ENCODE measurements around the gene CLIC6.

The CLIC6 gene

DNA sequence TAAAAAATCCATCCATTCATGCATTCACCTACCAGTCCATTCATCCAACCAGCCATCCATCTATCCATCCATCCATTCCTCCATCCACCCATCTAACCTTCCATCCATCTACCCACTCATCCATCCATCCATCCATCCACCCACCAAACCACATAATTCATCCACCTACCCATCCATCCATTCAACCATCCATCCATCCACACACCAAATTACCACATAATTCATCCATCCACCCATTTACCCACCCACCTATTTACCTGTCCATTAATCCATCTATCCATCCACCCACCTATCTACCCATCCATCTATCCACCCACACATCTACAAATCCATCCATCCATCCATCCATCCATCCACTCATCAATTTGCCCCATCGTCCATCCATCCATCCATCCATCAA lies 71.4 kb downstream of the CLIC6 start:
- H3K4me3 Mint-ChIP-seq: no peak overlapping the region
- DNase-seq (no peak), ATAC-seq (no peak)
- H3K9me3 Mint-ChIP-seq: no peaks in the 10 kb centered on the region
- H3K27me3 Mint-ChIP-seq: peaks cover 6% of the 10 kb centered on the region
- H3K4me1 Mint-ChIP-seq: no peaks in the 10 kb centered on the region
- H3K36me3 Mint-ChIP-seq (ENCODE audit: low read depth): no peaks in the 10 kb centered on the region
- H3K27ac Mint-ChIP-seq: no peak overlapping the region

DNA sequence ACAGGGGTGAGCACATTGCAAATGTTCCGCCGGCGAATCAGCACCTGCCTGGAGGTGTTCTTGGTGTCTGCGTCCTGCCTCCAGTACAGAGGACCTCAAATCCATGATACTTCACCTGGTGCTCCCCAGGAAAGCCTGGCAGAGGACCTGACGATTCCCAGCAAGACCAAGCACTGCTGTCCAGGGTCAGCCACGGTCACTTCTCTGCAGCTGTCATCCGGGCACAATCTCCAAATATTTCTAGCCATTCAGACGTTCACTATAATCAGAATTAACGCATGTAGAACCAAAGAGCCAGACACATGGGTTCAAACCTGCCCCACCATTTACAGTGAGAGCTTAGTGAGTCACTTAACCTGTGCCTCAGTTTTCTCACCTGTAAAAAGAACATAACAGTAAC lies 74.5 kb downstream of the CLIC6 start:
- Mint-ChIP-seq H3K36me3 (ENCODE audit: low read depth) (no peaks in the 10 kb centered on the region), H3K27me3 (peaks cover 10% of the 10 kb centered on the region), H3K9me3 (no peaks in the 10 kb centered on the region), H3K4me1 (peaks cover 8% of the 10 kb centered on the region), H3K4me3 (no peak overlapping the region), H3K27ac (no peak overlapping the region)
- no peak for DNase-seq
- no peak for ATAC-seq

GRCh38 chr21:34743831-34744230 lies 75.0 kb downstream of the CLIC6 start:
- Mint-ChIP-seq H3K27ac (no peak overlapping the region), H3K4me3 (no peak overlapping the region), H3K9me3 (no peaks in the 10 kb centered on the region), H3K4me1 (peaks cover 8% of the 10 kb centered on the region), H3K36me3 (ENCODE audit: low read depth) (no peaks in the 10 kb centered on the region), H3K27me3 (peaks cover 15% of the 10 kb centered on the region)
- ATAC-seq (no peak), DNase-seq (no peak)

DNA sequence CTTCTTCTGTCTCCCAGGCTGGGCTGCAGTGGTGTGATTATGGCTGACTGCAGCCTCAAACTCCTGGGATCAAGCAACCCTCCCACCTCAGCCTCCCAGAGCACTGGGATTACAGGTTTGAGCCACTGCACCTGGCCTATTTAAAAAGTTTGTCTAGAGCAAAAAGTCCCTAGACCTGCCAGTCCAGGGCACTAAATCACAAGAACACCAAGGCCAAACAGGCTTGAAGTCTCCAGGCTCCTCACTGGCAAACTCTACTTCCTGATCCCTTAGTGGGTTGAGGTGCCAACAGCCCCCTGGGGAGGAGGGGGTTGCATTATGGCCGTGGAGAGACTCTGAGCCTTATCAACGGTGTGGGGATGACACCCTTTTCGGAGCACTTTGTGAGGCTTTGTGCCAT lies 76.0 kb downstream of the CLIC6 start:
- DNase-seq (no peak), ATAC-seq (no peak)
- Mint-ChIP-seq H3K27me3 (peaks cover 15% of the 10 kb centered on the region), H3K27ac (no peak overlapping the region), H3K4me3 (no peak overlapping the region), H3K9me3 (no peaks in the 10 kb centered on the region), H3K4me1 (peaks cover 8% of the 10 kb centered on the region), H3K36me3 (ENCODE audit: low read depth) (no peaks in the 10 kb centered on the region)

GRCh38 chr21:34745557-34746255 lies 76.9 kb downstream of the CLIC6 start:
- Mint-ChIP-seq H3K36me3 (ENCODE audit: low read depth) (no peaks in the 10 kb centered on the region), H3K4me1 (peaks cover 8% of the 10 kb centered on the region), H3K27ac (peak overlapping the region; percentile 39), H3K27me3 (peaks cover 15% of the 10 kb centered on the region), H3K9me3 (no peaks in the 10 kb centered on the region), H3K4me3 (peak overlapping the region; percentile 69)
- ATAC-seq (peak; percentile 86), DNase-seq (peak; percentile 50)

GRCh38 chr21:34748862-34749261 lies 80.1 kb downstream of the CLIC6 start:
- Mint-ChIP-seq H3K9me3 (no peaks in the 10 kb centered on the region), H3K36me3 (ENCODE audit: low read depth) (no peaks in the 10 kb centered on the region), H3K4me3 (no peak overlapping the region), H3K27me3 (peaks cover 15% of the 10 kb centered on the region), H3K4me1 (peaks cover 8% of the 10 kb centered on the region), H3K27ac (no peak overlapping the region)
- no peak for DNase-seq
- no peak for ATAC-seq

- no peaks in the 10 kb centered on the region for H3K4me1 Mint-ChIP-seq
- H3K27ac Mint-ChIP-seq: no peak overlapping the region
- peaks cover 19% of the 10 kb centered on the region for H3K27me3 Mint-ChIP-seq
- H3K36me3 Mint-ChIP-seq (ENCODE audit: low read depth): no peaks in the 10 kb centered on the region
- H3K4me3 Mint-ChIP-seq: no peak overlapping the region
- DNase-seq: no peak
- no peaks in the 10 kb centered on the region for H3K9me3 Mint-ChIP-seq
- ATAC-seq: no peak
These were observed 86.2 kb downstream of the CLIC6 start for GRCh38 chr21:34754690-34755647.

GRCh38 chr21:34761758-34762330 lies 93.0 kb downstream of the CLIC6 start:
- no peak for ATAC-seq

GRCh38 chr21:34762786-34763185 lies 94.0 kb downstream of the CLIC6 start:
- Mint-ChIP-seq H3K4me1 (no peaks in the 10 kb centered on the region), H3K27me3 (no peaks in the 10 kb centered on the region), H3K9me3 (no peaks in the 10 kb centered on the region), H3K36me3 (ENCODE audit: low read depth) (no peaks in the 10 kb centered on the region), H3K27ac (no peak overlapping the region), H3K4me3 (no peak overlapping the region)
- DNase-seq (no peak), ATAC-seq (no peak)

More at GRCh38 chr21:34761758-34762330, 93.0 kb downstream of the CLIC6 start:
- no peak overlapping the region for H3K4me3 Mint-ChIP-seq
- H3K27ac Mint-ChIP-seq: no peak overlapping the region
- no peaks in the 10 kb centered on the region for H3K9me3 Mint-ChIP-seq
- no peaks in the 10 kb centered on the region for H3K27me3 Mint-ChIP-seq
- no peaks in the 10 kb centered on the region for H3K36me3 Mint-ChIP-seq (ENCODE audit: low read depth)
- no peaks in the 10 kb centered on the region for H3K4me1 Mint-ChIP-seq
- no peak for DNase-seq

- Mint-ChIP-seq H3K36me3 (ENCODE audit: low read depth) (no peaks in the 10 kb centered on the region), H3K4me3 (no peak overlapping the region), H3K4me1 (no peaks in the 10 kb centered on the region), H3K27ac (no peak overlapping the region), H3K27me3 (peaks cover 2% of the 10 kb centered on the region), H3K9me3 (no peaks in the 10 kb centered on the region)
- DNase-seq (no peak), ATAC-seq (no peak)
These were observed 96.0 kb downstream of the CLIC6 start for GRCh38 chr21:34764715-34765284.

GRCh38 chr21:34765619-34766018 lies 96.8 kb downstream of the CLIC6 start:
- no peaks in the 10 kb centered on the region for H3K9me3 Mint-ChIP-seq
- no peak overlapping the region for H3K27ac Mint-ChIP-seq
- no peak for DNase-seq
- no peak for ATAC-seq
- H3K27me3 Mint-ChIP-seq: peaks cover 2% of the 10 kb centered on the region
- no peak overlapping the region for H3K4me3 Mint-ChIP-seq
- H3K4me1 Mint-ChIP-seq: no peaks in the 10 kb centered on the region
- no peaks in the 10 kb centered on the region for H3K36me3 Mint-ChIP-seq (ENCODE audit: low read depth)

- H3K36me3 Mint-ChIP-seq (ENCODE audit: low read depth): no peaks in the 10 kb centered on the region
- ATAC-seq: no peak
- no peak overlapping the region for H3K4me3 Mint-ChIP-seq
- no peaks in the 10 kb centered on the region for H3K9me3 Mint-ChIP-seq
- DNase-seq: no peak
- H3K27me3 Mint-ChIP-seq: peaks cover 2% of the 10 kb centered on the region
- no peaks in the 10 kb centered on the region for H3K4me1 Mint-ChIP-seq
- no peak overlapping the region for H3K27ac Mint-ChIP-seq
These were observed 98.1 kb downstream of the CLIC6 start for GRCh38 chr21:34766862-34767261.
